Osteocyte (in vitro differentiated cells): ENCODE measurements around the gene FLNA. TPM values are rescaled to one million over a fixed set of nuclear protein-coding genes. Genes with fewer than 3 reads are reported as not detected.

Experiments
- DNase-seq: peaks from one replicate; pipeline ENCODE4 v3.0.0; 2021; ENCODE audit warnings: mixed read lengths; ENCODE audit not compliant: unreplicated experiment; ENCODE audit errors: extremely low spot score
- H3K27ac Mint-ChIP-seq: one replicate; pipeline ENCODE4 v1.8.0; 2021; ENCODE audit warnings: mild to moderate bottlenecking, mixed read lengths; ENCODE audit not compliant: unreplicated experiment
- H3K27me3 Mint-ChIP-seq: one replicate; pipeline ENCODE4 v1.8.0; 2021; ENCODE audit warnings: mixed read lengths; ENCODE audit not compliant: unreplicated experiment
- H3K36me3 Mint-ChIP-seq: one replicate; pipeline ENCODE4 v1.8.0; 2021; ENCODE audit warnings: mixed read lengths; ENCODE audit not compliant: unreplicated experiment
- H3K4me1 Mint-ChIP-seq: one replicate; pipeline ENCODE4 v1.8.0; 2021; ENCODE audit warnings: mixed read lengths; ENCODE audit not compliant: unreplicated experiment
- H3K4me3 Mint-ChIP-seq: one replicate; pipeline ENCODE4 v1.8.0; 2021; ENCODE audit warnings: mild to moderate bottlenecking, moderate library complexity, mixed read lengths; ENCODE audit not compliant: unreplicated experiment
- H3K9me3 Mint-ChIP-seq: one replicate; pipeline ENCODE4 v1.8.0; 2021; ENCODE audit warnings: mixed read lengths; ENCODE audit not compliant: unreplicated experiment
- total RNA-seq: library from RNA; stranded (reverse); gene quantifications from 2 replicates; pipeline ENCODE4 v1.2.1, GENCODE V29; 2021
- TF ChIP-seq, protein P1 (sequence below): fragments of 200-600 bp; sonication (generic); IDR thresholded peaks from 2 replicates; pipeline ENCODE4 v1.5.0; 2021; ENCODE audit warnings: antibody characterized with exemption, mild to moderate bottlenecking, moderate library complexity

FLNA gene
- total RNA-seq, 1 donor from 2014 or later = 2,024 TPM

DNA sequence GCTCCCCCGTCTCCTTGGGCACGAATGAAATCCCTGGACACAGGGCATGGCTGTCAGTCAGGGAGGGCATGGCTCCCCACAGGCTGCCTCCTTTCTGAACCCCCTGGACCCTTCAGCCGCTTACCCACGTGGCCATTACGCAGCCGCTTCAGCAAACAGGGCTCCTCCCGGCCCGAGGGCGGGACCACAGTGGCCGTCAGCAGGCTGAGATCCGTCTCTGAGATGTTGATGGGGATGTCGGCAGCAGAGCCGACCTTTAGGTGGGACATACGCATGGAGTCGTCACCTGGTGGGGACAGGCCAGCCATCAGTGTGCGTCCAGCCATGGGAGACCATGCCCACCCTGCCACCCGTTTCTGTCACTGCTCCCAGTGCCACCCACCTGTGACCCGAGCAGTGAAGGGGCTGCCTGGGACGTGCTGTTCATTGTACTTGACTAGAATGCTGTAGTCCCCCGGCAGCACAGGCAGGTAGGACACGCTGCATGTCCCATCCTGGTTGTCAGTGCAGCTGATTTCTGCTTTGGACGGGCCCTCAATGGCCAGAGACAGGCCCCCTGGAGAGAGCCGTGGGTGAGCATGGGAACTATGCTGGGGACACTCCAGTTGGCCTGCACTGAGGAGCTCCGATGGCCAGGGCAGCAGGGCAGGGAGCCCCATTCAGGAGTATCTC lies 21.1 kb downstream of the FLNA start:
- Mint-ChIP-seq H3K9me3 (no peaks in the 10 kb centered on the region), H3K4me3 (no peak overlapping the region), H3K27ac (peak overlapping the region; percentile 34), H3K36me3 (peaks cover 8% of the 10 kb centered on the region), H3K4me1 (peaks cover 4% of the 10 kb centered on the region), H3K27me3 (no peaks in the 10 kb centered on the region)
- TF ChIP-seq, protein P1, sequence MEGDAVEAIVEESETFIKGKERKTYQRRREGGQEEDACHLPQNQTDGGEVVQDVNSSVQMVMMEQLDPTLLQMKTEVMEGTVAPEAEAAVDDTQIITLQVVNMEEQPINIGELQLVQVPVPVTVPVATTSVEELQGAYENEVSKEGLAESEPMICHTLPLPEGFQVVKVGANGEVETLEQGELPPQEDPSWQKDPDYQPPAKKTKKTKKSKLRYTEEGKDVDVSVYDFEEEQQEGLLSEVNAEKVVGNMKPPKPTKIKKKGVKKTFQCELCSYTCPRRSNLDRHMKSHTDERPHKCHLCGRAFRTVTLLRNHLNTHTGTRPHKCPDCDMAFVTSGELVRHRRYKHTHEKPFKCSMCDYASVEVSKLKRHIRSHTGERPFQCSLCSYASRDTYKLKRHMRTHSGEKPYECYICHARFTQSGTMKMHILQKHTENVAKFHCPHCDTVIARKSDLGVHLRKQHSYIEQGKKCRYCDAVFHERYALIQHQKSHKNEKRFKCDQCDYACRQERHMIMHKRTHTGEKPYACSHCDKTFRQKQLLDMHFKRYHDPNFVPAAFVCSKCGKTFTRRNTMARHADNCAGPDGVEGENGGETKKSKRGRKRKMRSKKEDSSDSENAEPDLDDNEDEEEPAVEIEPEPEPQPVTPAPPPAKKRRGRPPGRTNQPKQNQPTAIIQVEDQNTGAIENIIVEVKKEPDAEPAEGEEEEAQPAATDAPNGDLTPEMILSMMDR = no peak
- no peak for DNase-seq

- Mint-ChIP-seq H3K27ac (no peak overlapping the region), H3K36me3 (peaks cover 6% of the 10 kb centered on the region), H3K9me3 (no peaks in the 10 kb centered on the region), H3K4me1 (peaks cover 3% of the 10 kb centered on the region), H3K27me3 (no peaks in the 10 kb centered on the region), H3K4me3 (no peak overlapping the region)
- TF ChIP-seq, protein P1 = no peak
- no peak for DNase-seq
These were observed 22.0 kb downstream of the FLNA start for GRCh38 chrX:154352466-154352865.

- Mint-ChIP-seq H3K27ac (no peak overlapping the region), H3K4me1 (peaks cover 7% of the 10 kb centered on the region), H3K4me3 (no peak overlapping the region), H3K36me3 (peaks cover 7% of the 10 kb centered on the region), H3K27me3 (no peaks in the 10 kb centered on the region), H3K9me3 (no peaks in the 10 kb centered on the region)
- DNase-seq = no peak
- TF ChIP-seq, protein P1 = no peak
These were observed 22.4 kb downstream of the FLNA start for GRCh38 chrX:154352012-154352401.

- Mint-ChIP-seq H3K27ac (no peak overlapping the region), H3K27me3 (no peaks in the 10 kb centered on the region), H3K36me3 (peaks cover 7% of the 10 kb centered on the region), H3K4me3 (no peak overlapping the region), H3K4me1 (peaks cover 7% of the 10 kb centered on the region), H3K9me3 (no peaks in the 10 kb centered on the region)
- no peak for DNase-seq
- TF ChIP-seq, protein P1 = no peak
These were observed 23.0 kb downstream of the FLNA start for GRCh38 chrX:154351183-154352011.

GRCh38 chrX:154350429-154351182 lies 23.8 kb downstream of the FLNA start:
- DNase-seq = no peak
- peaks cover 7% of the 10 kb centered on the region for H3K4me1 Mint-ChIP-seq
- H3K27me3 Mint-ChIP-seq = no peaks in the 10 kb centered on the region
- TF ChIP-seq, protein P1 = no peak
- H3K36me3 Mint-ChIP-seq = peaks cover 4% of the 10 kb centered on the region
- no peak overlapping the region for H3K27ac Mint-ChIP-seq
- no peak overlapping the region for H3K4me3 Mint-ChIP-seq
- no peaks in the 10 kb centered on the region for H3K9me3 Mint-ChIP-seq
